Measurements from ENCODE around the gene POLDIP3.

Gene POLDIP3

GRCh38 chr22:42644422-42645340 is 30.0 kb upstream of the POLDIP3 start (continued):
- no peak for TF ChIP-seq ZNF704 (tag by site-specific recombination; IDR thresholded peaks at IDR 0.05)
- TF ChIP-seq, protein P1, sequence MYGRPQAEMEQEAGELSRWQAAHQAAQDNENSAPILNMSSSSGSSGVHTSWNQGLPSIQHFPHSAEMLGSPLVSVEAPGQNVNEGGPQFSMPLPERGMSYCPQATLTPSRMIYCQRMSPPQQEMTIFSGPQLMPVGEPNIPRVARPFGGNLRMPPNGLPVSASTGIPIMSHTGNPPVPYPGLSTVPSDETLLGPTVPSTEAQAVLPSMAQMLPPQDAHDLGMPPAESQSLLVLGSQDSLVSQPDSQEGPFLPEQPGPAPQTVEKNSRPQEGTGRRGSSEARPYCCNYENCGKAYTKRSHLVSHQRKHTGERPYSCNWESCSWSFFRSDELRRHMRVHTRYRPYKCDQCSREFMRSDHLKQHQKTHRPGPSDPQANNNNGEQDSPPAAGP (tag by site-specific recombination; IDR thresholded peaks at IDR 0.05): no peak
- peak; percentile 98 for TF ChIP-seq ZIC2 (tag by site-specific recombination; IDR thresholded peaks at IDR 0.05)
- TF ChIP-seq ZBTB48 (tag by site-specific recombination; IDR thresholded peaks at IDR 0.05): peak; percentile 54
- peak; percentile 27; the same call in 1 of the 2 replicates for TF ChIP-seq GLIS1 (tag by site-specific recombination; IDR thresholded peaks at IDR 0.05)
- TF ChIP-seq ZNF391 (tag by site-specific recombination; IDR thresholded peaks at IDR 0.05; ENCODE audit: borderline replicate concordance, low read depth): no peak
- TF ChIP-seq ZNF426 (tag by site-specific recombination; IDR thresholded peaks at IDR 0.05): no peak
- TF ChIP-seq, protein P2, sequence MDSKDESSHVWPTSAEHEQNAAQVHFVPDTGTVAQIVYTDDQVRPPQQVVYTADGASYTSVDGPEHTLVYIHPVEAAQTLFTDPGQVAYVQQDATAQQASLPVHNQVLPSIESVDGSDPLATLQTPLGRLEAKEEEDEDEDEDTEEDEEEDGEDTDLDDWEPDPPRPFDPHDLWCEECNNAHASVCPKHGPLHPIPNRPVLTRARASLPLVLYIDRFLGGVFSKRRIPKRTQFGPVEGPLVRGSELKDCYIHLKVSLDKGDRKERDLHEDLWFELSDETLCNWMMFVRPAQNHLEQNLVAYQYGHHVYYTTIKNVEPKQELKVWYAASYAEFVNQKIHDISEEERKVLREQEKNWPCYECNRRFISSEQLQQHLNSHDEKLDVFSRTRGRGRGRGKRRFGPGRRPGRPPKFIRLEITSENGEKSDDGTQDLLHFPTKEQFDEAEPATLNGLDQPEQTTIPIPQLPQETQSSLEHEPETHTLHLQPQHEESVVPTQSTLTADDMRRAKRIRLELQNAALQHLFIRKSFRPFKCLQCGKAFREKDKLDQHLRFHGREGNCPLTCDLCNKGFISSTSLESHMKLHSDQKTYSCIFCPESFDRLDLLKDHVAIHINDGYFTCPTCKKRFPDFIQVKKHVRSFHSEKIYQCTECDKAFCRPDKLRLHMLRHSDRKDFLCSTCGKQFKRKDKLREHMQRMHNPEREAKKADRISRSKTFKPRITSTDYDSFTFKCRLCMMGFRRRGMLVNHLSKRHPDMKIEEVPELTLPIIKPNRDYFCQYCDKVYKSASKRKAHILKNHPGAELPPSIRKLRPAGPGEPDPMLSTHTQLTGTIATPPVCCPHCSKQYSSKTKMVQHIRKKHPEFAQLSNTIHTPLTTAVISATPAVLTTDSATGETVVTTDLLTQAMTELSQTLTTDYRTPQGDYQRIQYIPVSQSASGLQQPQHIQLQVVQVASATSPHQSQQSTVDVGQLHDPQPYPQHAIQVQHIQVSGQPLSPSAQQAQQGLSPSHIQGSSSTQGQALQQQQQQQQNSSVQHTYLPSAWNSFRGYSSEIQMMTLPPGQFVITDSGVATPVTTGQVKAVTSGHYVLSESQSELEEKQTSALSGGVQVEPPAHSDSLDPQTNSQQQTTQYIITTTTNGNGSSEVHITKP (tag by site-specific recombination; IDR thresholded peaks at IDR 0.05): peak; percentile 40
- TF ChIP-seq ZNF404 (tag by site-specific recombination; IDR thresholded peaks at IDR 0.05): no peak
- no peak for TF ChIP-seq ZNF10 (tag by site-specific recombination; IDR thresholded peaks at IDR 0.05)
- 0 out of 2 replicates have a peak, but pooled peaks have one; percentile 12 for TF ChIP-seq ZBTB17 (tag by site-specific recombination; IDR thresholded peaks at IDR 0.05)
- TF ChIP-seq ZNF266 (tag by site-specific recombination; IDR thresholded peaks at IDR 0.05; ENCODE audit: low read depth): no peak
- no peak for TF ChIP-seq KLF7 (tag by site-specific recombination; IDR thresholded peaks at IDR 0.05; ENCODE audit: borderline replicate concordance)
- TF ChIP-seq ZNF530 (tag by site-specific recombination; IDR thresholded peaks at IDR 0.05; ENCODE audit: low read depth): no peak
- no peak for TF ChIP-seq GLI4 (tag by site-specific recombination; IDR thresholded peaks at IDR 0.05)
- TF ChIP-seq MZF1 (tag by site-specific recombination; IDR thresholded peaks at IDR 0.05; ENCODE audit: borderline replicate concordance): peak; percentile 47; the same call in 1 of the 2 replicates
- 0 out of 2 replicates have a peak, but pooled peaks have one; percentile 21 for TF ChIP-seq ZFHX2 (tag by site-specific recombination; conservative IDR thresholded peaks at IDR 0.05)
- no peak for TF ChIP-seq SCRT2 (tag by site-specific recombination; IDR thresholded peaks at IDR 0.05)
- TF ChIP-seq, protein P3, sequence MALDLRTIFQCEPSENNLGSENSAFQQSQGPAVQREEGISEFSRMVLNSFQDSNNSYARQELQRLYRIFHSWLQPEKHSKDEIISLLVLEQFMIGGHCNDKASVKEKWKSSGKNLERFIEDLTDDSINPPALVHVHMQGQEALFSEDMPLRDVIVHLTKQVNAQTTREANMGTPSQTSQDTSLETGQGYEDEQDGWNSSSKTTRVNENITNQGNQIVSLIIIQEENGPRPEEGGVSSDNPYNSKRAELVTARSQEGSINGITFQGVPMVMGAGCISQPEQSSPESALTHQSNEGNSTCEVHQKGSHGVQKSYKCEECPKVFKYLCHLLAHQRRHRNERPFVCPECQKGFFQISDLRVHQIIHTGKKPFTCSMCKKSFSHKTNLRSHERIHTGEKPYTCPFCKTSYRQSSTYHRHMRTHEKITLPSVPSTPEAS (tag by site-specific recombination; IDR thresholded peaks at IDR 0.05): no peak

All from HEK293 (cell line).